ENCODE data around the gene TACSTD2. TPM values are rescaled to one million over a fixed set of nuclear protein-coding genes. Genes with fewer than 3 reads are reported as not detected.

The TACSTD2 gene
- total RNA-seq, 1 experiment from 2014 or later = 0.28 TPM

GRCh38 chr1:58611861-58612385, 34.9 kb upstream of the TACSTD2 start:
- Histone ChIP-seq H3K27me3 (ENCODE audit: control insufficient read depth, insufficient read depth, low read length) (no peaks in the 10 kb centered on the region), H3K27ac (ENCODE audit: low read length) (no peak overlapping the region), H3K4me1 (ENCODE audit: control insufficient read depth, insufficient read depth, low read length) (no peaks in the 10 kb centered on the region), H3K36me3 (ENCODE audit: control insufficient read depth, insufficient read depth, low read length) (no peaks in the 10 kb centered on the region), H3K4me3 (ENCODE audit: low read depth in 2 of 2, low read length in 2 of 2) (no peak overlapping the region), H3K9me3 (ENCODE audit: control insufficient read depth, insufficient read depth, low read depth, low read length) (no peaks in the 10 kb centered on the region)
- ATAC-seq (no peak), DNase-seq (ENCODE audit: low read depth, low spot score) (no peak)
- ChIA-PET POLR2A (no interaction called here), CTCF (no interaction called here)
- in situ Hi-C loops (cut with HindIII; ENCODE audit: low pct_unique_long_range_greater_than_20kb, low sequenced_read_pairs) (no loop called here), intact Hi-C loops (cut with micrococcal nuclease; ENCODE audit: unreplicated experiment) (no loop called here)
- TF ChIP-seq REST (IDR thresholded peaks at IDR 0.05; ENCODE audit: insufficient read depth in 1 of 2, low read depth in 2 of 2, low read length in 1 of 2) (no peak), TCF7L2 (IDR thresholded peaks at IDR 0.05; ENCODE audit: low read depth, low read length) (no peak), SIN3A (IDR thresholded peaks at IDR 0.05; ENCODE audit: borderline replicate concordance, insufficient read depth, low read depth, low read length) (no peak), CTCF (IDR thresholded peaks at IDR 0.05) (no peak)
- BruUV-seq (replicated peaks) = no TSS peak

- Histone ChIP-seq H3K36me3 (ENCODE audit: control insufficient read depth, insufficient read depth, low read length) (no peaks in the 10 kb centered on the region), H3K4me1 (ENCODE audit: control insufficient read depth, insufficient read depth, low read length) (no peaks in the 10 kb centered on the region), H3K27me3 (ENCODE audit: control insufficient read depth, insufficient read depth, low read length) (no peaks in the 10 kb centered on the region), H3K9me3 (ENCODE audit: control insufficient read depth, insufficient read depth, low read depth, low read length) (no peaks in the 10 kb centered on the region), H3K4me3 (ENCODE audit: low read depth in 2 of 2, low read length in 2 of 2) (no peak overlapping the region), H3K27ac (ENCODE audit: low read length) (no peak overlapping the region)
- TF ChIP-seq TCF7L2 (IDR thresholded peaks at IDR 0.05; ENCODE audit: low read depth, low read length) (no peak), CTCF (IDR thresholded peaks at IDR 0.05) (no peak), POLR2AphosphoS5 (IDR thresholded peaks at IDR 0.05; ENCODE audit: low read depth, low read length) (no peak), SIN3A (IDR thresholded peaks at IDR 0.05; ENCODE audit: borderline replicate concordance, insufficient read depth, low read depth, low read length) (no peak), REST (IDR thresholded peaks at IDR 0.05; ENCODE audit: insufficient read depth in 1 of 2, low read depth in 2 of 2, low read length in 1 of 2) (no peak)
- BruUV-seq (replicated peaks) = no TSS peak
- in situ Hi-C loops (cut with HindIII; ENCODE audit: low pct_unique_long_range_greater_than_20kb, low sequenced_read_pairs) = no loop called here
- ChIA-PET POLR2A (no interaction called here), CTCF (no interaction called here)
- DNase-seq (ENCODE audit: low read depth, low spot score) (no peak), ATAC-seq (no peak)
- intact Hi-C loops (cut with micrococcal nuclease; ENCODE audit: unreplicated experiment) = no loop called here
Observed at GRCh38 chr1:58608945-58609344, 31.9 kb upstream of the TACSTD2 start.

All from Panc1 (cell line).